ENCODE measurements around the gene DQX1. TPM values are rescaled to one million over a fixed set of nuclear protein-coding genes. Genes with fewer than 3 reads are reported as not detected.

Gene DQX1
- total and polyA plus RNA-seq, 9 of the 15 experiments (the other 6 are each of a cell fraction or from before 2014, with no cell fraction given), result 0.04 to 0.38 (median 0.18) TPM; not detected in 1

- no peak overlapping the region for H3K4me2 ChIP-seq (ENCODE audit: insufficient read depth, low read length)
- no TSS peak for BruUV-seq (replicated peaks)
- FAIRE-seq (no peak), DNase-seq (ENCODE audit: extremely low read depth in 1 of 4, low spot score in 3 of 4) (no peak), ATAC-seq (no peak)
- H3K9me3 ChIP-seq (replicated peaks; ENCODE audit: control insufficient read depth, insufficient read depth, low read depth, low read length), result no peaks in the 10 kb centered on the region
- no peaks in the 10 kb centered on the region for H4K20me1 ChIP-seq (replicated peaks; ENCODE audit: control insufficient read depth, insufficient read depth, low read length)
- no peak overlapping the region for H3K4me3 ChIP-seq
- TF ChIP-seq ZNF717 (CRISPR knock-in tag; IDR thresholded peaks at IDR 0.05) (no peak), HDAC3 (IDR thresholded peaks at IDR 0.05; ENCODE audit: borderline replicate concordance, partially characterized antibody) (no peak), ZNF407 (IDR thresholded peaks at IDR 0.05; ENCODE audit: low read depth) (no peak), GMEB1 (CRISPR knock-in tag; IDR thresholded peaks at IDR 0.05) (no peak), JUN (IDR thresholded peaks at IDR 0.05; ENCODE audit: borderline replicate concordance, low read depth, low read length) (no peak), JUN (CRISPR knock-in tag; IDR thresholded peaks at IDR 0.05; ENCODE audit: borderline replicate concordance) (no peak), HCFC1 (IDR thresholded peaks at IDR 0.05; ENCODE audit: low read depth, low read length) (no peak)
- in situ Hi-C loops (cut with MboI), result no loop called here
- H2AFZ ChIP-seq (ENCODE audit: low read depth, low read length), result no peak overlapping the region
- POLR2A ChIA-PET, result interaction anchor here (1.5 kb wide), 1 partner anchor 11 kb away, joined by 5 read pairs; no protein-coding TSS in a partner anchor
- H3K9ac ChIP-seq (ENCODE audit: insufficient read depth in 1 of 2, low read depth in 2 of 2, low read length in 2 of 2), result no peak overlapping the region
- H3K36me3 ChIP-seq (ENCODE audit: control insufficient read depth, insufficient read depth, low read length), result no peaks in the 10 kb centered on the region
- H3K79me2 ChIP-seq (ENCODE audit: control insufficient read depth, insufficient read depth, low read length), result no peaks in the 10 kb centered on the region
- no peak overlapping the region for H3K27ac ChIP-seq (ENCODE audit: extremely low read depth, low read depth, low read length)
- WGBS (ENCODE audit: insufficient coverage, low coverage, missing lambda C conversion rate), result 78% methylated on average over 10 of the region's 13 CpGs
- H3K4me1 ChIP-seq (replicated peaks in 1 of 2; ENCODE audit: control insufficient read depth in 2 of 2, insufficient read depth in 2 of 2, low read length in 2 of 2), result peaks cover 0 to 19% of the 10 kb centered on the region in 2 experiments; a peak in 3 of 5 replicates
- no peaks in the 10 kb centered on the region for H3K9me1 ChIP-seq (ENCODE audit: control insufficient read depth, insufficient read depth, low read length)
- H3K27me3 ChIP-seq (ENCODE audit: control insufficient read depth in 2 of 2, insufficient read depth in 2 of 2, low read length in 2 of 2), result no peaks in the 10 kb centered on the region
- CTCF ChIA-PET (ENCODE audit: low intra/inter-chr PET ratio), result no interaction called here
- intact Hi-C loops (cut with micrococcal nuclease), result no loop called here
These were observed 9.4 kb downstream of the DQX1 start for GRCh38 chr2:74516650-74517049.

Measured in K562 (cell line).